Fibroblast of the aortic adventitia (primary cell): ENCODE measurements around the gene HPD. TPM values are rescaled to one million over a fixed set of nuclear protein-coding genes. Genes with fewer than 3 reads are reported as not detected.

Experiments used
- DNase-seq: peaks from one replicate; pipeline ENCODE4 v3.0.0-alpha.2; 2010; ENCODE audit warnings: low read depth
- H3K4me3 ChIP-seq: 2 replicates; pipeline ENCODE4 v1.5.1; 2011; ENCODE audit warnings: low read depth, mild to moderate bottlenecking, control low read depth, low read length, moderate library complexity
- total RNA-seq: library from RNA; depleted of rRNA; stranded (reverse); fragments of >200 nt; gene quantifications from 2 replicates; pipeline ENCODE4 v1.2.3, GENCODE V29; 2012; ENCODE audit warnings: low replicate concordance
- TF ChIP-seq, protein P1 (sequence below): IDR thresholded peaks from 2 replicates; pipeline ENCODE4 v1.5.1; 2011; ENCODE audit warnings: mild to moderate bottlenecking, low read length, control low read depth, inconsistent platforms; ENCODE audit not compliant: insufficient read depth

HPD gene
- total RNA-seq, 1 donor = 1.8 TPM

DNA sequence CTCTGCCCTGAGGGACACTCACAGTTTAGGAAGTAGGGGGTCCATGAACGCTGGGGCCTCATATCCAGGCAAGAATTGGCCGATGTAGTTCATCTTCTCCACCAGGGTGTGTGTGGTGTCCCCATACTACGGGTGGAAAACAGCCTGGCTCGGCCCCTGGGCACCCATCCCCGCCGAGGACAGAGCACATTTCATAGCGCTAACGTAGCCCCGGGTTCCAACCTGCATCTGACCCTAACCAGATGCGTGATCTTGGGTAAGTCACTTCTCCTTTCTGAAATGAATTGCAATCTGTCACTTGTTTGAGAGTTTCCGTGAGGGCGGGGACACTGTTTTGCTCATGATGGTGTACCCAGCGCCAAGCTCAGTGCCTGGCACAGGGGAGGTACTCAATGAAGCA is 9.0 kb downstream of the HPD start:
- DNase-seq = no peak
- no peak overlapping the region for H3K4me3 ChIP-seq
- TF ChIP-seq, protein P1, sequence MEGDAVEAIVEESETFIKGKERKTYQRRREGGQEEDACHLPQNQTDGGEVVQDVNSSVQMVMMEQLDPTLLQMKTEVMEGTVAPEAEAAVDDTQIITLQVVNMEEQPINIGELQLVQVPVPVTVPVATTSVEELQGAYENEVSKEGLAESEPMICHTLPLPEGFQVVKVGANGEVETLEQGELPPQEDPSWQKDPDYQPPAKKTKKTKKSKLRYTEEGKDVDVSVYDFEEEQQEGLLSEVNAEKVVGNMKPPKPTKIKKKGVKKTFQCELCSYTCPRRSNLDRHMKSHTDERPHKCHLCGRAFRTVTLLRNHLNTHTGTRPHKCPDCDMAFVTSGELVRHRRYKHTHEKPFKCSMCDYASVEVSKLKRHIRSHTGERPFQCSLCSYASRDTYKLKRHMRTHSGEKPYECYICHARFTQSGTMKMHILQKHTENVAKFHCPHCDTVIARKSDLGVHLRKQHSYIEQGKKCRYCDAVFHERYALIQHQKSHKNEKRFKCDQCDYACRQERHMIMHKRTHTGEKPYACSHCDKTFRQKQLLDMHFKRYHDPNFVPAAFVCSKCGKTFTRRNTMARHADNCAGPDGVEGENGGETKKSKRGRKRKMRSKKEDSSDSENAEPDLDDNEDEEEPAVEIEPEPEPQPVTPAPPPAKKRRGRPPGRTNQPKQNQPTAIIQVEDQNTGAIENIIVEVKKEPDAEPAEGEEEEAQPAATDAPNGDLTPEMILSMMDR = no peak

DNA sequence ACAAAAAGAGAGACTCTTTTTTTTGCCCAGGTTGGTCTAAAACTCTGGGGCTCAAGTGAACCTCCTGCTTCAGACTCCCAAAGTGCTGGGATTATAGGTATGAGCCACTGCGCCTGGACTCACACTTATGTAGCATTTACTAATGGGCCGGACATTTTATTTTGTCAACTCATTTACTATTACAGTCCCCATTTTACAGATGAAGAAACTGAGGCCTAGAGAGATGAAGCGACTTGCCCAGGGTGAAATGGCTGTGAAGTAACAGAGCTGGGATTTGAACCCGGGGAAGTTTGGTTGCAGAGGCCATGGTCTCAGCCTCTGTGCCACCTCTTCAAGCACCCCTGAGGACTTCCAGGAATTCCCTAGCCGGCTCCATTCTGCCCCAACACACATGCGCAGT is 9.4 kb downstream of the HPD start:
- no peak for DNase-seq
- TF ChIP-seq, protein P1 = no peak
- no peak overlapping the region for H3K4me3 ChIP-seq

DNA sequence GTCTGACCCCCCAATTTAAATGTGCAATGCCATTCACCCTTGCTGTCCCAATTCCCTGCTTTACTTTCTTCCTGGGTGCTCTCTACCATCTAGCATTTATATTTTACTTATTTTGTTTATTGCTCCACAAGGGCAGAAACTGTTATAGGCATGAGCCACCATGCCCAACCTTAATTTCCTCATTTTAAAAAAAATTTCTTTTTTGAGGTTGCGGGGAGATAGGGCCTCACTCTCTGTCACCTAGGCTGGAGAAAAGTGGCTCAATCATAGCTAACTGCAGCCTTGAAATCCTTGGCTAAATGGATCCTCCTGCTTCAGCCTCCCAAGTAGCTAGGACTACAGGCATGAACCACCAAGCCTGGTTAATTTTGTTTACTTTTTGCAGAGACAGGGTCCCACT is 13.0 kb downstream of the HPD start:
- DNase-seq = no peak
- H3K4me3 ChIP-seq = no peak overlapping the region
- TF ChIP-seq, protein P1 = no peak

DNA sequence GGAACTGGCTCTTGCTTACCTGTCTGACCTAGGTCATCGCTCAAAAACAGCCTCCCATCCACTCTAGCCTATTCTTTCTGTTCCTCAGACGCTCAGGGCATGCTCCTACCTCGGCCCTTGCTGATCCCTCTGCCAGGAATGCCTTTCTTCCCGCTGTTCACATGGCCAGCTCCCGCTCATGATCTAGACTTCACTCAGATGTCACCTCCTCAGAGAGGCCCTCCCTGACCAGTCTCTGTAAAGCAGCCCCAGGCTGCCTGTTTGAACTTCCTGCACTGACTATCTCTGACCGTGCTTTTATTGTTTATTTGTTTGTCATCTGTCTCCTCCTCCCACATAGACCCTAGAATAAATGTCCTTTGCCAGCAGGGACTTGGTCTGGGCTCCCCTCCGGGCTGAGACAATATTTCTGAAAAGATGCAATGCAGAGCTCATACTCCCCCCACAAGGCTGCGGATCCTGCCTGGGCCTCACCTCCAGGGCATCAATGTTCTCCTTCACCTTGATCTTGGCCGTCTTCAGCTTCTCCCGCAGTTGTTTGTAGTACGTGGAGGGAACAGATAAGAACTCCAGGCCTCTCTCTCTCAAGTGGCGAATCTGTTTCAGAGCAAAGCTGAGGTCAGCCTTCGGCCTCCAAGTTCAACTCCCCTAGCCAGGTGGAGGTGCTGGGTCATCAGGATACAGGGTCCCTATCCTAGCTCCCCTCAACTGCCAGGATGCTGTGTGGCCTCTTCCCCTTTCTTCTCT is 15.2 kb downstream of the HPD start:
- TF ChIP-seq, protein P1 = no peak
- H3K4me3 ChIP-seq = no peak overlapping the region

DNA sequence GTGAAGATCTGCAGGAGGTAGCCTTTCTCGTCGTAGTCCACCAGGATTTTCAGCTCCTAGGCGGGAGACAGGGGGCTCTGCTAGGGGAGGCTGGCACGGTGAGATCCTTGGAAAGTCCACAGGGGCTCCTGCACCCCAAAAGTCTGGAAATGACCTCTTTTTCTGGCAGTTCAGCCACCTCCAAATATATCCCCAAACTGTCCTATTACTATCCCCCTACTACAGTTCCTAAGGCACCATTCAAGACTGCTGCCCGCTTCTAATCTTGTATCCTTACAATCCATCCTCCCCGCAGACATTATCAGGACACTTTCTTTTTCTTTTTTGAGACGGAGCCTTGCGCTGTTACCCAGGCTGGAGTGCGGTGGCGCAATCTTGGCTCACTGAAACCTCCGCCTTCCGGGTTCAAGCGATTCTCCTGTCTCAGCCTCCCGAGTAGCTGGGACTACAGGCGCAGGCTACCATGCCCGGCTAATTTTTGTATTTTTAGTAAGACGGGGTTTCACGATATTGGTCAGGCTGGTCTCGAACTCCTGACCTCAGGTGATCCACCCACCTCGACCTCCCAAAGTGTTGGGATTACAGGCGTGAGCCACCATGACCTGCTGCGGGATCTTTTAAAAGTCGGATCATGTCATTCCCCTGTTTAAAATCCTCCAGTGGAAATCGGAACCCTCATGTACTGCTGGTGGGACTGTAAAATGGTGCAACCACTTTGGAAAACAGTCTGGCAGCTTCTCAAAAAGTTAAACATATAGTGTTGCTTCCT is 18.5 kb downstream of the HPD start:
- H3K4me3 ChIP-seq = peak overlapping the region; percentile 70
- no peak for DNase-seq
- TF ChIP-seq, protein P1 = no peak

More for the DNA sequence above, 15.2 kb downstream of the HPD start:
- DNase-seq = no peak

DNA sequence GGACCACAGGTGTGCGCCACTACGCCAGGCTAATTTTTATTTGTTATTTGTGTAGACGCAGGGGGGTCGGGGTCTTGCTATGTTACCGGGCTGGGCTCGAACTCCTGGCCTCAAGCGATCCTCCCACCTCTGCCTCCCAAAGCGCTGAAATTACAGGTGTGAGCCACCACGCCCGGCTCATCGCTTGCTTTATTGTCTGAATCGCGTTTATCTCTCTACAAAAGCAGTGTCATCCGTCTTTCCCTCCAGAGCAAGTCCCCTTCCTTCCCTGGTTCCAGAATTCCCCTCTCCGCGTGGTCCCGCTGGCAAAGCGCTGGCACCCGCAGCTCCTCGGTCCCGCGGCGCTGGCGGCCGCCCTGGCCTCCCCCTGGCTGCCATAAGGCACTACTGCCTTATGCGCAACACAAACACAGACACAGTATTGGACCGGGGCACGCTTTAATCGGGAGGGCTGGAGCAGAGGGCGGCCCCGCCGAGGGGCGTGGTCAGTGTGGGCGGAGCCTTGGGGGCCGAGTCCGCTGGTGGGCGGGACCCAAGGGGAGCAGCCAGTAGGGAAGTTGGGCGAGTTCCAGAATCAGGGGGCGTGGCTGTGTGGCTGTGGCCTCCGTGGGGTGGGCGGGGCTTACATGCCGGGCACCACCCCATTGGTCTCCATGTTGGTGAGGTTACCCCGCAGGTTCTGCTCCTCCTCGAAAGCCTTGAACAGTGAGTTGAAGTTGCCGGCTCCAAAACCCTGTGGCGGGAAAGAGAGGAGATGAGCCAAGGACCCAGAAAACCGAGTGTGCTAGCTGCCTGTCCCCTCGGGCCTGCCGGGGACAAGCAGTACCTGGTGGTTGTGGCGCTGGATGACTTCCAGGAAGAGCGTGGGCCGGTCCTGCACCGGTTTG is 19.3 kb downstream of the HPD start:
- peak; percentile 97 for DNase-seq
- TF ChIP-seq, protein P1 = peak; percentile 55
- peak overlapping the region; percentile 70 for H3K4me3 ChIP-seq
